Measurements from ENCODE around the gene UTP11.
"Not testable (repeated sequence)": the region's sequence is repeated elsewhere in the genome, so short reads cannot be mapped to it uniquely, and the experiment has no call there.

Gene UTP11

DNA sequence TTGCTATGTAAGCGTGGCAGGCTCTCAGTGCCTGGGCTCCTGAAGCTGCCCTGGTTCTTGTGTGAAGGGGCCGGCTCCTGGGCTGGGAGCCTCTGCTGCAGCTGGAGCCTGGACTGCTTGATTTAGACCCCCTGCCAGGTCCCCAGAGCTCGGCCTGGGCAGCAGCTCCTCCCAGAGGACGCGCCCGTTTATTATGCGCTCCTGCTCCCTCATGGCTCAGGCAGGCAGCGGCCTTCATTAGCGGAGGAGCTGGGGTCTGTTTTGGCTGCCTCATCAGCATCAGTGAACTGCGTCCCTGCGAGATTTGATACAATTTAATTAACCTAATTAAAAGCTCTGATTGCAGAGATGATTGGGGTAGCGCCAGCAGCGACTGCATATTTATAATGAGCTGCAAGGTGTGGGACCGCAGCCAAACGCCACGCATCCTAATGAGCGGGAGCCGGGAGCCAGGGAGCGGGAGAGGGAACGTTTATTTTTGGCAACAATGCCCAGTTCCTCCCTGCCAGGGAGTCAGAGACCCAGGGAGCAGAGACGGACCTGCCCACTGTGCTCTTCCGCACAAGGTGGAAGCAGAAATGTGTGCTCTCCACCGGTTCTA is 16.6 kb downstream of the UTP11 start:
- Mint-ChIP-seq H3K27ac (peak overlapping the region; percentile 88), H3K4me3 (peak overlapping the region; percentile 26), H3K36me3 (ENCODE audit: low read depth) (peaks cover 9% of the 10 kb centered on the region), H3K27me3 (peaks cover 1% of the 10 kb centered on the region), H3K9me3 (no peaks in the 10 kb centered on the region), H3K4me1 (peaks cover 63% of the 10 kb centered on the region)
- DNase-seq = no peak
- ATAC-seq = no peak

DNA sequence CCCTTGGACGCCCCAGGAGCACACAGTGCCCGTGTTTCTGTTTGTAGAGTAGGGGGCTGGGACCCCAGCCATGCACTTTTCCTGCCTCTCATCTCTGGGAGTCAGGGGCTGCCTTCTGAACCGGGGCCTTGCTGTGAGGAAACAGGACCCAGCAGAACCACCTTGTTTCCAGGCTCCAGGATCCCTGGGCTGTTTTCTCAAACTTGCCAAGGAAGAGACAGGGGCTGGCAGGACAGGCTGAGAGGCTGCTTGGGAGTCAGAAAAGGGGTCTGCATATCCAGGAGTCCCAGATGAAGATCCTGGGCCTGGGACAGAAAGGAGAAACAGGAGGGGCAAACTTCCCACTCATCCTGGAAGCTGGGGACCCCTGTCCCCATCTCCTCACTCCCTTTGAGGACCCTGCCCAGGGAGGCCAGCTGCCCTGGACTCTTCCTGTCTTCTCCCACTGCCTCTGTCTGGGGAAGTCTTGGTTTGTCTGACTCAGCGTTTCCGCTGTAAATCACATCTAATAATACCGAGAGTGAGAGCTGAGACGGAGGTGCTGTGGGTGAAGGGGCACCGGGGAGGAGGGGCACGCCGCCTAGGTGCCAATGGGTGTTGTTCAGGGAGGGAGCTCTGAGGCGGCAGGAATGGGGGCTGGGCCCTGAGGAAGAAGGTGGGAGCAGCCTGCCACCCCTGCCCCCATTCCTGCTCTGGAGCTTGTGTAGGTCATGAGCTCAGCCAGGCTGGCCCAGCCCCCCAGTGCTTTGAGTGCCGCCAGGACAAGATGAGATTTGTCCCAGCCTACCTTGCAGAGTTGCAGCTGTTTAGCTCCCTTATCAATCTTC is 17.4 kb downstream of the UTP11 start:
- Mint-ChIP-seq H3K4me3 (peak overlapping the region; percentile 49), H3K4me1 (peaks cover 63% of the 10 kb centered on the region), H3K36me3 (ENCODE audit: low read depth) (peaks cover 5% of the 10 kb centered on the region), H3K27me3 (peaks cover 1% of the 10 kb centered on the region), H3K27ac (peak overlapping the region; percentile 88), H3K9me3 (no peaks in the 10 kb centered on the region)
- ATAC-seq (peak; percentile 57), DNase-seq (peak; percentile 81)

DNA sequence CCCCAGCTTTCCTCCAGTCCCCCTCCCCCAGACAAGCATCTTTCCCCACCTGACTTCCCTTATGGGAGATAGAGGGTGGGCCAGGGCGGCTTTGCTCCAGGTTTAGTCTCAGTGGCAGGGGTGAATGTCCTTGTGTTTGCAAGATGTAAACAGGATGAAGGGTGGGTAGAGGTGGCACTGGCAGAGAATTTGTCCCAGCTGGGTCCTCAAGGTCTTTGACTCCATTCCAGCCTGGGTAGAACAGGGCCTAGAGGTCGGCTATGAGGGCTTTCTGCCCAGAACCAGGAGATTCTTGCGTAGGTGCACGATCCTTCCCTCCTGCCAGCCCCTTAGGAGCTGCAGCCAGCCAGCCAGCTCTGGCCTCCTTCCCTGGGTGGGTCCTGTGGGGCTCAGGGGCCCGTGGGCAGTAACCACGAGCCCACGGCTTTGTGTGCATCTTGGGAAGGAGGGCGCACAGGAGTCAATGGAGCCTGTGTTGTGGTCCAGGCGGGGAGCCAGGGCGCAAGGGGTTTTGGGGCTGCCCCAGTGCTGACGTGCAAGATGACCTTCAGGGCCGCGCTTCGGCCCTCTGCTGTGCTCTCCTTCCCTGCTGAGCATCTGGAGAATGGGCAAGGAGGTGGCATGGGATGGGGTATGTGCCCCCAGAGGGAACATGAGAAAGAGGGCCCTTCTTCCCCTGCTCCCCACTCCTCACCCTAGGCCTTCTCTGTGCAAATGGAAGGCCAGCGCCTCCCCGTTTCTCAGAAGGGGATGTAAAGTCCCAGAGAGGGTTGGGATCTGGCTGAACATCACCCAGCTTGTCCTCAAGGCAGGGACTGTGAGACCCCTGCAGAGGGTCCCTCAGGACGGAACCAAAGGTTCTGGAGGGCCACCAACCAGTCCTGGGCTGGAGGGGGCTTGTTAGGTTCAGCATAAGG is 18.3 kb downstream of the UTP11 start:
- DNase-seq = no peak
- Mint-ChIP-seq H3K27ac (peak overlapping the region; percentile 88), H3K9me3 (no peaks in the 10 kb centered on the region), H3K27me3 (peaks cover 1% of the 10 kb centered on the region), H3K4me1 (peaks cover 63% of the 10 kb centered on the region), H3K4me3 (peak overlapping the region; percentile 49), H3K36me3 (ENCODE audit: low read depth) (peaks cover under 1% of the 10 kb centered on the region)
- ATAC-seq = no peak

DNA sequence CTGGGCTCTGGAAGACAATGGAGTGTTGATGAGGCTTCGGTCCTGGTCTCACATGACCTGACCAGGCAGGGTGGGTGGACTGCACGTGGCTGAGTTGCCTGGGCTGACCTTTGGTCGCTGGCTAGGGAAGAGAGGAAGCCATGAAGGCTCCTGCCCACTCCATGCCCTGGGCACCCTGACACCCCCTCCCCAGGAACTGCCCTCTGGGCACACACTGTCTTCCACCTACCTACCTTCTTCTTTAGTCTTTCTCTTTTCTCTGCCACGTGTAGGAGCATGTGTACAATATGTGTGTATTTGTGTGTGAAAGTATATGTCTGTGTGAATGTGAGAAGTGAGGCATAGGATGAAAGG is 19.0 kb downstream of the UTP11 start:
- no peak overlapping the region for H3K4me3 Mint-ChIP-seq
- ATAC-seq (no peak), DNase-seq (no peak)
- H3K36me3 Mint-ChIP-seq (ENCODE audit: low read depth) = no peaks in the 10 kb centered on the region
- peaks cover 57% of the 10 kb centered on the region for H3K4me1 Mint-ChIP-seq
- peak overlapping the region; percentile 10 for H3K27ac Mint-ChIP-seq
- peaks cover 1% of the 10 kb centered on the region for H3K27me3 Mint-ChIP-seq
- no peaks in the 10 kb centered on the region for H3K9me3 Mint-ChIP-seq

DNA sequence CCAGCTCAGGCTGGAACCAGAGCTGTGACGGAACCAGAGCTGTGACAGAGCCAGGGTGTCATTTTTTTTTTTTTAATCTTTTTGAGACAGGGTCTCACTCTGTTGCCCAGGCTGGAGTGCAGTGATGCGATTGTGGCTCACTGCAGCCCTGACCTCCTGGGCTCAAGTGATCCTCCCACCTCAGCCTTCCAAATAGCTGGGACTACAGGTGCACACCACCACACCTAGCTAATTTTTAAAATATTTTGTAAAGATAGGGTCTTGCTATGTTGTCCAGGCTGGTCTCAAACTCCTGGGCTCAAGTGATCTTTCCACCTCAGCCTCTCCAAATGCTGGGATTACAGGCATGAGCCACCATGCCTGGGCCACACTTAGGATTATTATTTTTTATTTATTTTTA is 20.5 kb downstream of the UTP11 start:
- not testable (repeated sequence) for H3K9me3 Mint-ChIP-seq; ATAC-seq; H3K36me3 Mint-ChIP-seq (ENCODE audit: low read depth); H3K4me3 Mint-ChIP-seq; H3K27me3 Mint-ChIP-seq; DNase-seq; H3K27ac Mint-ChIP-seq
- peaks cover 42% of the 10 kb centered on the region for H3K4me1 Mint-ChIP-seq

DNA sequence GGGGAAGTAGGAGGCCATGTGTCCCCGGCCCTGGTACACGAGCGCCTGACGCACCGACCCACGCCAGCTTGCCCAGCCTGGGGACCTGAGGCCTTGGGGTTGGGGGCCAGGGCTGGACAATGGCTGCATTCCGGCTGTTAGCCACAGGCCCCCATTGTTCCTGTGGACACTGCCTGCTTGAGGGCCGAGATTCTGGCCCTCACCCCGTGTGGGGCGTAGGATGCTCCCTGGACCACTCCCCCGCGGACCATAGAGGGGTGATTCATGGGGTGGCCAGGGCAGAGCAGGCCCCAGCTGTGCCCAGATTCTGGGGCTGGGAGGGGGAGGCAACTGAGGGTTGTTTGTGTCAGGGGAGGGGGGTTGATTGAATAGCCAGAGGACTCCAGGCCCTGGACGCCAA is 22.3 kb downstream of the UTP11 start:
- ATAC-seq = no peak
- H3K27me3 Mint-ChIP-seq = peaks cover 14% of the 10 kb centered on the region
- H3K4me1 Mint-ChIP-seq = peaks cover 23% of the 10 kb centered on the region
- H3K9me3 Mint-ChIP-seq = no peaks in the 10 kb centered on the region
- DNase-seq = no peak
- H3K36me3 Mint-ChIP-seq (ENCODE audit: low read depth) = no peaks in the 10 kb centered on the region
- no peak overlapping the region for H3K4me3 Mint-ChIP-seq
- H3K27ac Mint-ChIP-seq = no peak overlapping the region

DNA sequence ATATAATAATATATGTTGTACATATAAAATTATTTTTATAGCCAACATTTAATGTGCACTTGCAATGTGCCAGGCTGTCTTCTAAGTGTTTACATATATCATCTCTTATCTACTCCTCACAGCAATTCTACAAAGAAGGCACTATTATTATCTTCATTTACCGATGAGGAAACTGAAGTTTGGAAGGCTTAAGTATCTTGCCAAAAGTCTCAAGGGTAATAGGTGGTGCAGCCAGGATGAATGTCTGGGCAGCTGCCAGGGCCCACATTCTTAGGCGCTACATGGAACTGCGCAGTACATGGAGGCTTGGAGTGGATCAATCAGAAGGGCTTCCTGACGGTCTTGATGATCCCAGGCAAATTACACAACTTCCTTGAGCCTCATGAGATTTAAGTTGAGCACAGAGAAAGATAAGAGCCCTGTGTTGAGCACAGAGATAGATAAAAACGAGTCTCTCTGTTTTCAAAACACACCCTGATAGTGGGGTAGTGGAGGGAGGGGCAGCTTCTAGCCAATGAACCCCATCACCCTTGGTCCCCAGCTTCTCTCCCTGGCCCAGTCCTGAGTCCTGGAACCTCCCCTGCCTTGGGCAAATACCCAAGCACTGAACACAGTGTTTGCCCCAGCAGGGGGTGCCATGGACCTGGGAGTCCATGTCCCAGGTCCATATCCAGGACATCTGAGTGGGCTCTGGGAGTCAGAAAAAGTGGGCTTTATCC is 24.8 kb downstream of the UTP11 start:
- no peaks in the 10 kb centered on the region for H3K36me3 Mint-ChIP-seq (ENCODE audit: low read depth)
- H3K27me3 Mint-ChIP-seq = peaks cover 34% of the 10 kb centered on the region
- no peak overlapping the region for H3K4me3 Mint-ChIP-seq
- H3K4me1 Mint-ChIP-seq = peaks cover 2% of the 10 kb centered on the region
- H3K9me3 Mint-ChIP-seq = no peaks in the 10 kb centered on the region
- DNase-seq (peak; percentile 20), ATAC-seq (no peak)
- H3K27ac Mint-ChIP-seq = no peak overlapping the region

DNA sequence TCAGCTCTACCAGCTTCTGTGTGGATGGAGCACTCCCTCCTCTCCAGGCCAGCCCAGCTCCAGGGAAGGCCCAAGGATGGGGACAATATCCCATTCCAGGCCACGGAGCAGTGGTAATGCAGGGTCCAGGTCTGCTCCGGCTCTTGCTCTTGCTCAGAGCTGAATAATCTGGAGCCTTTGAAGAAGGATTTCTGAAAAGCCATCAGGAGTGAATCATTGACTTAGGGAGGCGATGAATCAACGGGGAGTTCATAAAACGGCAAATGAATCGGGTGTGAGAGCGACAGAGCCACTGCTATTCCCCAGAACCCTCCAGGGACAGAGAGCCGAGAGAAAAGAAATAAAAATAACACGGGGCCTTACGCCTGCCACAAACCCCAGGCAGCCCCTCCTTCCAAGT is 26.3 kb downstream of the UTP11 start:
- DNase-seq (no peak), ATAC-seq (no peak)

DNA sequence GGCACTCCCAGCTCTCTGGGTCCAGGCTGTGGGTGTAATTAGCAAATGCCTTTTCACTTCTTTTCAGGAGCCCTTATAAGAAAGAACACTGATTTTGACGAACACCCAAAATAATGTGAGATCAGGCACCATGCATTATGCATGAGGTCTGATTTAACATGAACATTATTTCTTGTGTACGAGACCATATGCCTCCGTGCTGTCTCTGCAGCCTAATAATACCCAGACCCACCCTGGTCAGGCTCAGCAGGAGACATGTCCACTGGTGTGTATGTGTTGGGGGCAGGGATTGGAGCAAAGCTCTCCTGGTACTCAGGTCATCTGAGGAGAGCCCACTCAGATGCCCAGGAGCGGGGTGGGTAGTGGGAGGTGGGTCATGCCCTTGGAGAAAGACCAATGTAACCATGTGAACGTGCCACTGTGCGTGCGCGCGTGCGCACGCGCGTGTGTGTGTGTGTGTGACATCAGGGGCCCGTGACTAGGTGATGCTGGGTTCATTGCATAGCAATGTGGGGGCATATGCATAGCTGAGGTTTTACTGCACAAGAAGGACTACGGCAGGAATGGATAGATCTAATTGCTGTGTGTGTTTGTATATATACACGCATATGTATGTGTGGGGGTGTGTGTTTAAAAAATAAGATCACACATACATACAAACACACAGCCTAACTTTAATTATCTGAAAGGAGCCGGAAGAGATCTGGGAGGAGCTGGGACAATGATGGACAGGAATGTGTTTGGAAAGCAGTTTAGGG is 27.0 kb downstream of the UTP11 start:
- no peak overlapping the region for H3K4me3 Mint-ChIP-seq
- ATAC-seq (no peak), DNase-seq (no peak)
- H3K27ac Mint-ChIP-seq = no peak overlapping the region
- peaks cover 4% of the 10 kb centered on the region for H3K4me1 Mint-ChIP-seq
- no peaks in the 10 kb centered on the region for H3K36me3 Mint-ChIP-seq (ENCODE audit: low read depth)
- H3K9me3 Mint-ChIP-seq = no peaks in the 10 kb centered on the region
- H3K27me3 Mint-ChIP-seq = peaks cover 50% of the 10 kb centered on the region

More for the DNA sequence above, 26.3 kb downstream of the UTP11 start:
- H3K36me3 Mint-ChIP-seq (ENCODE audit: low read depth) = no peaks in the 10 kb centered on the region
- no peak overlapping the region for H3K27ac Mint-ChIP-seq
- no peak overlapping the region for H3K4me3 Mint-ChIP-seq
- H3K9me3 Mint-ChIP-seq = no peaks in the 10 kb centered on the region
- peaks cover 46% of the 10 kb centered on the region for H3K27me3 Mint-ChIP-seq
- peaks cover under 1% of the 10 kb centered on the region for H3K4me1 Mint-ChIP-seq

DNA sequence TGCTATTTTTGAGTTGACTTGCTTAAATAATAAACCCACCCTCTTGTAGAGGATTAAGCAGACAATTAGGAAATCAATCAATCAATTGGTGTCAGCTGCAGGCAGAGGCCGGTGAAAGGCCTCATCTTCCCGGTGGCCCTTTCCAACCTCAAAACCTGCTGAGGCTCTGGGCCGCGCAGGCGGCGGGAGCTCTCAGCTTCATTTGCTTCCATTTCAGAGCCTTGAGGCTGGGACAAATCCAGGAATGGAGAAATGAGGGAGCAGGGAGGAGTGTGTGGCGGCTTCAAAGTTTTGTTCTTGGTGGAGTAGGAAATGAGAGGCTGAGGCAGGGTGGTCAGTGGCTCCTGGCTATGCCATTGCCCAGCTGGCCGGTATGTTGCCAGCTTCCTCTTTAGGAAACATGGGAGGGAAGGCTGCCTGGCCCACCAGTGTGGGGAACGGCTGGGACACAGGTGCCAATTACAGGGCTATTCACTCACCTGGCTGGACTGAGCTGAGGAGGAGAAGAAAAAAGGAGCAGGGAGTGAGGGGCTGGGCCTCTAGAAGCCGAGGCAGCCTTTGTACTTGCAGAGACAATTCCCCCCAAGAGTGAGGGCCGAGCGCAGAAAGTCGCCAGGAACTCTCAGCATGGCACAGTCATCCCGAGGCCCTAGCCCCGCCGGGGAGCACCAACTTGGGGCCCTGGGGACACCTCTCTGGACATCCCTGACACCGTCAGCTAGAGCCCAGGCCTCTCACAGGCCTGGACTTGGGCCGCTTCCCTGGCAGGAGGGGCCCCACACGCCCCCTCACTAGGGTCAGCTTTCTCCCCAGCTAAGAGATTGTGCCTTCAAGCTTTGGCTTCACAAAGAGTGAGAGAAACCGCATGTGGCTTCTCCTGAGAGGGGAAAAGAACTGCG is 29.7 kb downstream of the UTP11 start:
- Mint-ChIP-seq H3K4me1 (peaks cover 10% of the 10 kb centered on the region), H3K9me3 (no peaks in the 10 kb centered on the region), H3K4me3 (no peak overlapping the region), H3K36me3 (ENCODE audit: low read depth) (no peaks in the 10 kb centered on the region), H3K27ac (no peak overlapping the region), H3K27me3 (peaks cover 56% of the 10 kb centered on the region)
- no peak for DNase-seq
- ATAC-seq = no peak

DNA sequence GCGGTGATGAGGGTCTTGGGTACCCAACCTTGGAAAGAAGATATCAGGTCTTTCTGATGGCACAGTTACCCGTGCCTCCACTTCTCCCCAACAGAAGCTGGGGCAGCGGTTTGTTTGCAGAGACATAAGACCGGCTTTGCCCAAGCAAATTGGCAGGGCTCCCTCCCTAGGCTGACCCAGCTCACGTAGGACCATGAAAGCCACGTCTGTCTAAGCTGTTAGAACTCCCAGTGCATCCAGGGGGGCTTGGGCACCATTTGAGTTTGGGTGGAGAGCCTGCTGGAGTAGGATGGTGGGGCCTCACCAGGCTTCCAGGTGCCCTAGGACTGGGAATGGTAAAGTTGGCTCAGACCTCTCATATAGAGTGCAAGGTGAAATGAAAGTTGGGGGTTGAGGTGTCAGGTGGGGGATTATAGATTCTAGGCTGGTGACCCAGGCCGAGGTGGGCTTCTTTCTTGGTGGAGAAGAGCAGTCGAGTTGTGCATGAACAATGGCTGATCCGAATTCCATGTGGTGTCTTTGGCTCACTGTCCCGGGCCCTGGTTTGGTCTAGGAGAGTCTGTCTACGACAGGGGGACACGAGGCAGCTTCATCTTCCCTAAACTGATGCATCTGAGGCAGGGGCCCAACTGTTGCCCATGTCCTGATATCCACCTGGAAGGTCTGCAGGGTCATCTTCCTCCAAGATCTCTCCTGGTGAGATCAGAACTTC is 30.7 kb downstream of the UTP11 start:
- ATAC-seq (no peak), DNase-seq (no peak)
- H3K9me3 Mint-ChIP-seq = no peaks in the 10 kb centered on the region
- H3K4me3 Mint-ChIP-seq = no peak overlapping the region
- H3K36me3 Mint-ChIP-seq (ENCODE audit: low read depth) = no peaks in the 10 kb centered on the region
- H3K27ac Mint-ChIP-seq = no peak overlapping the region
- H3K4me1 Mint-ChIP-seq = peaks cover 12% of the 10 kb centered on the region
- H3K27me3 Mint-ChIP-seq = peaks cover 63% of the 10 kb centered on the region
